GM19328 (cell line): ENCODE measurements around the gene CD83.

Experiments
- ATAC-seq: cut with Tn5 transposase; IDR thresholded peaks from one replicate; pipeline ENCODE4 v1.9.1; 2021; ENCODE audit warnings: mild to moderate bottlenecking, moderate library complexity; ENCODE audit not compliant: unreplicated experiment

The CD83 gene

GRCh38 chr6:14091339-14091978 lies 26.1 kb upstream of the CD83 start:
- ATAC-seq, result no peak

DNA sequence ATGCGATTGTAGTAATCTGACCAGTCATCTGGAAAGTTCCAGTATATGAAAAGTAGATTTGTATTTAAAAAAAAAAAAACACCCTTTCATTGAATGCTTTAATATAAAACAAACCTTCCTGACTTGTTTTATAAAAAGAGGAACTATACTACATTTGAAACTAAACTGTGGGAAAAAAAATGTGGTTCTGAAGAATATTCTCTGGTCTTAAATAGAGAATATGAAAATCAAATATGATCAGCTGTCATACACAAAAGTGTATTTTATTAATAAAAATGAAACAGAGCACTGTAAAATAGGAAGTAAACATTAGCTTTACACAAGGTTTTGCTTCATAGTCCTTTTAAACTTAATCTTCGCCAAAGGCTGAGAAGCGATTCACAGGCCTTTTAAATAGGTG lies 25.3 kb upstream of the CD83 start:
- ATAC-seq, result no peak

GRCh38 chr6:14092838-14093789 lies 24.5 kb upstream of the CD83 start:
- no peak for ATAC-seq

DNA sequence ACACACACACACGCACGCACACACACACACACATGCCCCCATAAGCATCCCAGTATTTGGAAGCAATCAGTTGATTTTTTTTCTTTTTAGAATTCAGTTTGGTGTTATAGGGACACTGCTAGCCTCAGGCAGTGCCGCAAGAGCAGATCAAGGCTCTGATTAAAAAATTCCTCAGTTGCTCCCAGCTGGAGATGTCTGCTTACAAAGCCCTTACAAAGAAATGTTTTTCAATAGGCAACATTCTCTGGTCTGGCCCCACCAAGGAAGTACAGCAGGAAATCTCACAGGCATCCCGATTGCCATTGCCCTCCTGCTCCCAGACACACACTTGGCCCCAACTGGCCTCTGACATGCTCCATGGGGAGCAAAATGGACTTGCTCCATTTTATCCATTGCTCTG lies 22.9 kb upstream of the CD83 start:
- no peak for ATAC-seq

DNA sequence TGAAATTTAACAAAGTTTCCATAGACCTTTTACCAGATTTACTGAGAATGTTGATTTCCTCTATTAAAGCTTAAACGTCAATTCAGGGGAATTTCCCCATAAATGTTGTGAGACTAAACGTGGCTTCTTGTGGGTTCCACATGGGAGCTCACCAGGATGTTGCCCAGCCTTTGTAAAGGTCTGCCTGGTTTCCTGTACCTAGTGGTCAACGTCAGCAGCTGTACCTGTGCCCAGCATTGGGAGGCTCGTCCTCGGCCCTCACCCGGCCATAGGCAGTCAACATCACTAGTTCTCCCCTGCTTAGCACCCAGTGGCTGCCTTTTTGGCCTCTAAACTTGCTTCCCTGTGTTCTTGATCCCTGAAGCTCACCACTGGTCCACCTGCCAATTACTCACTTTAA lies 22.1 kb upstream of the CD83 start:
- no peak for ATAC-seq

DNA sequence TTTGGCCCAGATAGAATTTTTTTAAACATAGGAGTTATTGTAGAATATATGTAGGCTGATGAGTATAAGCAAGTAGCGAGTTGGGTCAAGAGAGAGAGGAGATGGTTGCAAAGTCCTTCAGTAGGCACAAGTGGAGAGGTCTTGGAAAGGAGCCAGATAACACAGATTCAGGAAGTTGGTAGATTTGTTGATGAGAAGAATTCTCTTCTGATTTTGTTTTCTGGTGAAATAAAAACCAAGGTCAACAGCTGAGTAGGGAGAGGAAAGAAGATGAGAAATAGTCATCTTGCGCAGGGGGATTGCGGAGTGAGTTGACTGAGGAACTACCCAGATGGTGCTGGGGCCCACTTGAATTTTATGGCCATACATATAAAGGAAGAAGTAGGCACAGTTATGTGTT lies 17.4 kb upstream of the CD83 start:
- no peak for ATAC-seq

DNA sequence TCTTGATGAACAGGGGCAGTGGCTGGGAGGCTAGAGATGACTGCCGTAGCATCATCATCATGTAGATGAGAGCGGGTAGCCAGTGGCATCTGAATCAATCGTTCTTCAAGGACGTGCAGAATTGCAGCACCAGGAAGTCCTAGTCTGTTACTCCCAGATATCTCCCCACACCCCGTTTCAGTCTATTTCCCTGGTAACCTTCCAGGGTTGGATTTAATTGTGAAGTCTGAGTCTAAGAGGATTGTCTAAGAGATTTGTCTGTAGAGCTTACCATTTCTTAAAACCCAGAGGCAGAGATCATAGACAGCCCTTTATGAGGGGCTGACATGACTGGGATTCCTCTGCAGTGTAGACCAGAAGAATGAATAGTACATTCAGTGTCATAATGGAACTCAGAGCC lies 16.6 kb upstream of the CD83 start:
- no peak for ATAC-seq

- no peak for ATAC-seq
Measured at GRCh38 chr6:14102383-14102782, 15.2 kb upstream of the CD83 start.

DNA sequence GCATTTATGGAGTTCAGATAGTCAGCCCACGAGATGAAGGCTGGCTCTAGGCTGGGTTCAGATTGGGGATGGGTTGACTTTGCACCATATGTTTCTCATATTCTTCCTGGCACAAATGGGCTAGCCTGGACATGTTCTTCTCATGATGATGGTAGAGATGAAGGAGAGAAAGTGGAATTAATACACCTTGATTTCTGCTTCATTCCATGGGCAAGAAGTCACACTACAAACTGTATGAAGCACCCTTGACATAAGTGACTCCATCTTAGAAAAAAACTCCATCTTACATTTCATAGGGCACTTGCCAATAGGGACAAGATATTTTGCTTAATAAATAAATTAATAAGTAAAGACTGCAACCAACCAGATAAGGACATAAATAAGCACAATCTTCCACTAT lies 12.0 kb upstream of the CD83 start:
- no peak for ATAC-seq

- ATAC-seq, result no peak
Measured at GRCh38 chr6:14107000-14107399, 10.6 kb upstream of the CD83 start.

DNA sequence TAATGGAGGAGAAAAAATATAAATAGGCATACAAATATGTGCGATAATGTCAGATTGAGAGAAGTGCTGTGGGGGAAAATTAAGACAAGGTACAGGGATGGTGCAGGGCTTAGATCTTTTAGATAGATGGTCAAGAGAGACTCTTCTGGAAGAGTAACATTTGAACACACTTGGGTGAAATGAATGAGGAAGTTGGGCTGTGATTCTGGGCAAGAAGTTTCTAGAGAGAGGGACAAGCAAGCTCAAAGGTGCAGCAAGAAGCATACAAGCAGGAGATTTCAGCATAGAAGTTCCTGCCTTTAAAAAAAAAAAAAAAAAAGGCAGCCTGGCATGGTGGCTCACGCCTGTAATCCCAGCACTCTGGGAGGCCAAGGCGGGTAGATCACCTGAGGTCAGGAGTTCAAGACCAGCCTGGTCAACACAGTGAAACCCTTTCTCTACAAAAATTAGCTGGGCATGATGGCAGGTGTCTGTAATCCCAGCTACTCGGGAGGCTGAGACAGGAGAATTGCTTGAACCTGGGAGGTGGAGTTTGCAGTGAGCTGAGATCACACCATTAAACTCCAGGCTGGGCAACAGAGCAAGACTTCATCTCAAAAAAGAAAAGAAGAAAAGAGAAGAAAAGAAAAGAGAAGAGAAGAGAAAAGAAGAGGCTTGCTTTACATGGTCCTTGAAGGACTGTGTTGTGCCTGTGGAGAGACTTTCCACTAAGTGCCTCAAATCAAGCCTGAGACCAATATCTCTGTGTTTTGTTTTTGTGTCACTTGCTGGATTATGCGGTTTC lies 9.7 kb upstream of the CD83 start:
- no peak for ATAC-seq

- peak; percentile 50 for ATAC-seq
Measured at GRCh38 chr6:14108571-14109410, 8.8 kb upstream of the CD83 start.

GRCh38 chr6:14109411-14109826 lies 8.2 kb upstream of the CD83 start:
- no peak for ATAC-seq

DNA sequence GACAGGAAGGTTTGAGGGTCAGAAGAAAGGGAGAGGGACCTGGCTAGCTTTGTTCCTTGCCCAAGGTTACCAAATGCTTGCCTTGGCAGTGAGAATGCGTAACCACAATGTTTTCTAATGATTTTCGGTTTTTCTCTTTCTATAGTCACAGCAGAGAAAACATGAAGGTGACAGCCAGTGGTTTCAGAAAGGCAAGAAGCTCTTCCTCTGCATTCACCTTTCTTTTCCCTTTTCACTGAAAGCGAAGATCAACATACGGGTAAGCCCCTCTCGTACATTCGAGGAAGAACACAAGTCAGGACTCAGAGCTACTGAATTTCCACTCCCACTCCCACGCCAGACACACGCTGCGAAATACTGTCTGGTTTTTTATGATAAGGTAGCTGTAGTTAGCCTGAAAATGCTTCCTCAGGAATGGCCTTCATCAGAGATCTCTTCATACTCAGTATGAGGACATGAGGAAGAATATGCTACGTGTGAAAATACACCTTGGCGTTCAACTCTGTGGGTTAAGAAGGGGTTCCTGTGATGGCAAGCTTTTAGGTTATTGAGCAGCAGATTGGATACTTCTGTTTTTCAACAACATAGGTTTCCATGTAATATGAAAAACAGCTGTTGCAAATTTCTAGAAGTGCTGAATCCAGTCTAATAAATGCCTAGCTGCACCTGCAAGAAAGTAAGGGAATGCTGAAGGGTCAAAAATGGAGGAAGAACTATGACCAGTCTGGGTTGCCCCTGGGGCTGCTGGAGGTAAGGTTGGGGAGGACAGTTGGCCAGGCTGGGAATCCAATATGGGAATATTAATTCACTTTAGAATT lies 7.4 kb upstream of the CD83 start:
- ATAC-seq, result no peak

- ATAC-seq, result no peak
Measured at GRCh38 chr6:14113976-14114375, 3.6 kb upstream of the CD83 start.

DNA sequence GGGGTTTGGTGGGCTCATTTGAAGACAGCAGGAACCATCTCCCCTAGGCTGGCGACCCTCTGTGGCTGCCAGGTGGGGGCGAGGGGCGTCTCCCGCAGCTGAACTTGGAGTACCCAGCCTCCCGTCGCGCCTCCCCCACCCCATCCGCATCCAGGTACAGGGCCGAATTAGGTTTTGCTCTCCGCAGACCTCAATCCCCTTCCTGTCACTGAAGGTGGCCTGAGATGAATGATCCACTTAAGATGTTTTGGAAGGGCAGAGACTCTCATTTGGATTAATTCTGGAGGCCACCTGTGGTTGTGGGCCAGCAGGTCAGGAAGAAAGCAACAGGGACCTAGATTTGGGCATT lies 493 bp downstream of the CD83 start:
- no peak for ATAC-seq

DNA sequence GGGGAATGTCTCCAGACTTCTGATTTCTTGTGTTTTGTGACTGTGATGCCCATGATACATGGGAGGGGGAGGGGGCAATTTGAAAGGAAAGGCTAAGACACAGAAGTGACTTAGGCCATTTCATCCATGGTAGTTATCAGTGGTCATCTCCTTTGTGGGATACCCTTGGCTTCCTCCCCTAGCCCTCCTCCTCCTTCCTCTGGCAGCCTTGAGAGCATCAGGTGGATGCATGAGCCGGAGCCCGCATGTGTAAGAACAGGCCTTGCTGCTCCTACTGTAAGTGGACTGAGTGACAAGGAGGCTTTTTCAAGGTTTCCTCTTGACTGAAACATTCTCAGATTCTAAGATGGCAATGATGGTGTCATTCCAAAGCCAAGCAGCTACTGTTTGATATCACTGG lies 874 bp downstream of the CD83 start:
- no peak for ATAC-seq

DNA sequence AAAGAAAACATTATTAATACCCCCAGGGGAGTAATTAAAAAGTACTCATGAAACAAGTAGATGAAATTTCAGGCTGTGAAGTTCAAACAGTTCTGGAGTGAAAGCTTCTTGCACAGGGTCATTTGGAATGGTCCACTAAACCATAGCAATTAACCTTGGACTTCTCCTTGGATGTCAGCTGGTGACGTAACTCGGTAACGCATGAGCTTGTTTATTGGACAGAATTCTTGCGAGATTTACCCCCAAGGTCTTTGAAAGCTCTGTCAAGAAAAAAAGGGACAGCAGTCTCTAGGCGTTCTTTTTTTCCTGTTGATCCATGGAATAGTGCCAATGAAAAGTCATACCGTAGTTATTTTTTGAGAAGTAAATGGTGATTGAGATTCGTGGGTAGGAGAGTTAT lies 2.2 kb downstream of the CD83 start:
- no peak for ATAC-seq

- ATAC-seq, result no peak
Measured at GRCh38 chr6:14120546-14120945, 3.0 kb downstream of the CD83 start.

GRCh38 chr6:14121936-14122344 lies 4.4 kb downstream of the CD83 start:
- peak; percentile 49 for ATAC-seq
